MCF 10A (cell line): ENCODE measurements around the gene FKBP8. TPM values are rescaled to one million over a fixed set of nuclear protein-coding genes. Genes with fewer than 3 reads are reported as not detected.
A peak's percentile ranks its signal among the peaks of the same experiment; 100 is the strongest.

Experiments
- BruUV-seq: library from RNA; stranded (reverse); fragments of 400-500 nt; replicated peaks from 2 replicates; lab custom pipeline; 2021; lab: Mats Ljungman, UMichigan
- CTCF ChIA-PET: fragments of 300-600 bp; sonication (Branson Sonifier 250); formaldehyde crosslinking; extraction: SDS; loops from one replicate; lab custom pipeline; 2021; ENCODE audit warnings: antibody characterized with exemption, inconsistent platforms; lab: Yijun Ruan, JAX
- POLR2A ChIA-PET: fragments of 300-600, 350-650 bp; sonication (Branson Sonifier 250); formaldehyde crosslinking; extraction: SDS; loops from one replicate; lab custom pipeline; 2020; ENCODE audit warnings: antibody characterized with exemption, inconsistent platforms; lab: Yijun Ruan, JAX
- DNase-seq: peaks from one replicate; pipeline ENCODE4 v3.0.0-alpha.2; 2018; ENCODE audit not compliant: unreplicated experiment
- H3K27ac Mint-ChIP-seq: one replicate; pipeline ENCODE4 v1.8.0; 2022; ENCODE audit warnings: mild to moderate bottlenecking, low read depth, mixed read lengths; ENCODE audit not compliant: unreplicated experiment
- H3K27me3 Mint-ChIP-seq: one replicate; pipeline ENCODE4 v1.8.0; 2022; ENCODE audit warnings: mixed read lengths; ENCODE audit not compliant: insufficient read depth, unreplicated experiment
- H3K36me3 Mint-ChIP-seq: one replicate; pipeline ENCODE4 v1.8.0; 2022; ENCODE audit warnings: mild to moderate bottlenecking, moderate library complexity, mixed read lengths; ENCODE audit not compliant: insufficient read depth, unreplicated experiment
- H3K4me1 Mint-ChIP-seq: one replicate; pipeline ENCODE4 v1.8.0; 2022; ENCODE audit warnings: mixed read lengths; ENCODE audit not compliant: insufficient read depth, unreplicated experiment
- H3K4me3 Mint-ChIP-seq: one replicate; pipeline ENCODE4 v1.8.0; 2022; ENCODE audit warnings: mild to moderate bottlenecking, moderate library complexity, mixed read lengths; ENCODE audit not compliant: unreplicated experiment
- H3K9me3 Mint-ChIP-seq: one replicate; pipeline ENCODE4 v1.8.0; 2022; ENCODE audit warnings: mixed read lengths; ENCODE audit not compliant: unreplicated experiment
- intact Hi-C: fragments of 100-400 bp; cut with micrococcal nuclease; formaldehyde crosslinking; loops from 2 replicates; pipeline ENCODE4 v1.14.1; 2022
- total RNA-seq: library from RNA; stranded (reverse); gene quantifications from 2 replicates; pipeline ENCODE4 v1.2.3, GENCODE V29; 2022
- TF ChIP-seq, protein P1 (sequence below): fragments of 200-600 bp; IDR thresholded peaks from one replicate; pipeline ENCODE4 v1.8.0; 2022; ENCODE audit warnings: antibody characterized with exemption, mild to moderate bottlenecking; ENCODE audit not compliant: unreplicated experiment

FKBP8 gene
- total RNA-seq, 1 experiment from 2014 or later, result 154 TPM

DNA sequence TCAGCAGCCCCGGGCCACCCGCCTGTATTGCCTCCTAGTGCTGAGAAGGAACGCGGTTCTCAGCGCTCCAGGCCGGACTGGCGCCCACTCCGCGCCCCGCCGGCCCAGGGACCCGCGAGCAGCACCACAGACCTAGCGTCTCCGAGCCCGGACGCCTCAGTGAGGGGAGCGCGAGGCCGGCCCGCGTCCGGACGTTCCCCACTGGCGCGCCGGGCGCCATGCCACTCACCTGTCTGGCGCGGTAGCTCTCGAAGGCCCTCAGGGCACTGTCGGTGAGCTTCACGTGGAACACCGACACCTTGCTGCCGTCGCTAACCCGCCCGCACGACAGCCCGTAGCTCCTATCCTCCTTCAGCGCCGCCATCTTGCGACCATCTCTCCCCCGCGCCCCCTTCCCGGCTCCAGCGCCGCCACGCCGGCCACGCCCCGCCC is 21.7 kb downstream of the FKBP8 start, which contains the start of gene ELL:
Gene ELL (minus strand): TSS at position 379 of the 432 bp plus-strand sequence. CDS start 15 bp downstream, at position 364.
- ChIA-PET CTCF (interaction anchor here (0.6 to 4.9 kb wide), 12 partner anchors 22 to 424 kb away, joined by 3 to 24 read pairs (median 4); partner anchors contain the start of genes FKBP8, REX1BD and UBA52), POLR2A (interaction anchor here (0.5 to 6.0 kb wide), 14 partner anchors 15 to 589 kb away, joined by 3 to 71 read pairs (median 9); partner anchors contain the start of genes CCDC124, COPE, DDX49 and FKBP8)
- no peaks in the 10 kb centered on the region for H3K27me3 Mint-ChIP-seq
- H3K4me1 Mint-ChIP-seq, result peaks cover 14% of the 10 kb centered on the region
- intact Hi-C loops, result loop anchor here (1.0 to 5.0 kb wide), 6 partner anchors 34 to 69 kb away; partner anchors contain the start of genes KXD1, REX1BD and UBA52
- DNase-seq, result no peak
- H3K36me3 Mint-ChIP-seq, result no peaks in the 10 kb centered on the region
- TF ChIP-seq, protein P1, sequence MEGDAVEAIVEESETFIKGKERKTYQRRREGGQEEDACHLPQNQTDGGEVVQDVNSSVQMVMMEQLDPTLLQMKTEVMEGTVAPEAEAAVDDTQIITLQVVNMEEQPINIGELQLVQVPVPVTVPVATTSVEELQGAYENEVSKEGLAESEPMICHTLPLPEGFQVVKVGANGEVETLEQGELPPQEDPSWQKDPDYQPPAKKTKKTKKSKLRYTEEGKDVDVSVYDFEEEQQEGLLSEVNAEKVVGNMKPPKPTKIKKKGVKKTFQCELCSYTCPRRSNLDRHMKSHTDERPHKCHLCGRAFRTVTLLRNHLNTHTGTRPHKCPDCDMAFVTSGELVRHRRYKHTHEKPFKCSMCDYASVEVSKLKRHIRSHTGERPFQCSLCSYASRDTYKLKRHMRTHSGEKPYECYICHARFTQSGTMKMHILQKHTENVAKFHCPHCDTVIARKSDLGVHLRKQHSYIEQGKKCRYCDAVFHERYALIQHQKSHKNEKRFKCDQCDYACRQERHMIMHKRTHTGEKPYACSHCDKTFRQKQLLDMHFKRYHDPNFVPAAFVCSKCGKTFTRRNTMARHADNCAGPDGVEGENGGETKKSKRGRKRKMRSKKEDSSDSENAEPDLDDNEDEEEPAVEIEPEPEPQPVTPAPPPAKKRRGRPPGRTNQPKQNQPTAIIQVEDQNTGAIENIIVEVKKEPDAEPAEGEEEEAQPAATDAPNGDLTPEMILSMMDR, result no peak
- BruUV-seq, result TSS peak; percentile 37
- no peaks in the 10 kb centered on the region for H3K9me3 Mint-ChIP-seq
- peak within 1 kb of the TSS; percentile 83 for H3K27ac Mint-ChIP-seq
- H3K4me3 Mint-ChIP-seq, result peak within 1 kb of the TSS; percentile 89

DNA sequence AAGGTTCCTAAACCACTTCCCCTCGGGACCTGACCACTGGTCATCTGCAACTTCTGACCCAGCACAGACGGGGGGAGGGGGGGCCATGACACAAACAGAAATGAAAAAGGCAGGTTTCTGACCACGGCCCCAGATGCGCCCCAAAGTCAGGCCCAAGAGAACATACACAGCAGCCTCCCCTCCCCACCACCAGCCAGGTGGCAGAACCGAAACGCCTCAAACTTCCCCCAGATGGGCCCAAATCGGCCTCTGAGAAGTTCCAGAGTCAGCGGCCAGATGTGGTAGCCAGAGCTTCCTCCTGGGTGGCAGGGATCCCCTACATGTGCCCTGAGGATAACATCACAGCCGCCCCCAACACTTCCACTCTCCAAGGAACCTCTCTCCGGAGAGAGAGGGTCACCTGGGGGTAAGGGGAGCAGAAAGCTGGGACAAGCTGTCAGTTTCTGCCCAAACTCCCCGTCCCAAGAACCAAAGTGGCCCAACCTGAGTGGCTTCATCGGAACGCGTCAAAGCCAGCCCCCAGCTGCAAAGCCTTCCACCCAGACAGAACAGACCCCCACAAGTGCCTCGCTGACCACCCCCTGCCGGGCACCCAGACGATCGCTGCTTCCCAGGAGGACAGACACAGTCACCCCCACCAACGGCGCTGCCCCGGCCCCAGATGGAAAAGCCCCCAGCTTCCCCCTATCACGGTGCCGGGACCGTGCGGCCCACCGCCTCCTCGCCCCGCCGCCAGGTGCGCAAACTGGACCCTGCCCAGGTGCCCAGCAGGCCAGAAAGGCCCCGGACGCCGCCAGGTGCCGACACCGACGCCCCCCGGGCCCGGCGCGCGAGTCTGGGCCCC is 22.3 kb downstream of the FKBP8 start:
- Mint-ChIP-seq H3K27me3 (no peaks in the 10 kb centered on the region), H3K9me3 (no peaks in the 10 kb centered on the region), H3K36me3 (no peaks in the 10 kb centered on the region), H3K4me1 (peaks cover 13% of the 10 kb centered on the region), H3K27ac (peak overlapping the region; percentile 83), H3K4me3 (peak overlapping the region; percentile 89)
- CTCF ChIA-PET, result interaction anchor here (0.6 to 4.9 kb wide), 21 partner anchors 11 to 950 kb away, joined by 3 to 24 read pairs (median 4); partner anchors contain the start of gene FKBP8
- intact Hi-C loops, result loop anchor here (1.0 to 5.0 kb wide), 3 partner anchors 34 to 69 kb away; no protein-coding TSS in a partner anchor
- BruUV-seq, result TSS peak; percentile 84
- TF ChIP-seq, protein P1, result no peak
- DNase-seq, result peak; percentile 28
- POLR2A ChIA-PET, result interaction anchor here (0.5 to 6.0 kb wide), 22 partner anchors 9 to 398 kb away, joined by 3 to 71 read pairs (median 6); partner anchors contain the start of genes COPE, DDX49, FKBP8 and GDF15

DNA sequence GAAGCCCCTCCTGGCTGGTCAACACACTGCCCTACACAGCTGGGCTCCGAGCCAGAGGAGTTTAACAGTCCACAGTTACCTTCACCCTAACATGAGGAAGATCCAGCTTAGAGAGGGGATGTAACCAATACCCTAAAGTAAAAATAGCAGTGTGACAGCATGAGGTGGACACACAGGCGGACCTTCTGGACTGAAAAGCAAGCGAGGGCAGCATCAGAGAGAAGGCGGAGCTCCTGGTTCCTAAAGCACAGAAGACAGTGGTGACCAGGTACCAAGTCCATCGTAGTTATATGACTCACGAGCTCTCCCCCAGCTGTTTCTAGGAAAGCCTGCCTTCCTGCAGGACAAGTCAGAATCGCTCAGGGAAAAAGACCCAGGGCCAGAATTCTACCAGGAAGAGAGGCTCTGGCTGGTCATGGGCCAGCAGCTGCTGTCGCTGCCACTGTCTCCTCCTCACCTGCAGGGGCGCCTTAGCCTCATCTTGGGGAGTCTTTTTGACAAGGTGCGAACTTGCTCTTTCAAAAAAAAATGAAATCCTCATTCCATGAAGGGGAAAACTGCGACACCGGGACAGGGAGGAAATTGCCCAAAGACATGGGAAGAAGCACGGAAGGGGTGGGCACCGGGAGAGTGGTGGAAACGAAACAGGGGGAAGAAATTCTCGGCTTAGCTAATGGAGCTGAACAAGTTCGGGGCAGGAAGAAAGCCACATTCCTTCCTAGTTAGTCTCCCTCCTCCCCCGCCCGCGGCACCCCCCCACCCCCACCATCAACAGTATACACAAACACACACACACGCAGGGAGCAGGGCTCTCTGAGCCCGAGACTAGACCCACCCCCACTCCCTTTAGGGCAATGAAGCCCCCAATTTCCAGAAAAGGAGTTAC is 23.2 kb downstream of the FKBP8 start:
- Mint-ChIP-seq H3K27me3 (no peaks in the 10 kb centered on the region), H3K36me3 (no peaks in the 10 kb centered on the region), H3K4me3 (peak overlapping the region; percentile 89), H3K4me1 (peaks cover 16% of the 10 kb centered on the region), H3K9me3 (no peaks in the 10 kb centered on the region), H3K27ac (peak overlapping the region; percentile 83)
- TF ChIP-seq, protein P1, result peak; percentile 50
- ChIA-PET CTCF (interaction anchor here (0.6 to 4.9 kb wide), 42 partner anchors 8 to 949 kb away, joined by 3 to 24 read pairs (median 4); partner anchors contain the start of genes FKBP8, KXD1 and REX1BD), POLR2A (interaction anchor here (0.6 to 6.0 kb wide), 25 partner anchors 8 to 399 kb away, joined by 3 to 71 read pairs (median 4); partner anchors contain the start of genes COPE, DDX49, FKBP8 and GDF15)
- BruUV-seq, result no TSS peak
- intact Hi-C loops, result loop anchor here (5.0 kb wide), 2 partner anchors 33 to 68 kb away; no protein-coding TSS in a partner anchor
- DNase-seq, result peak; percentile 87
